ENCODE data around the gene IRAG1.

Gene IRAG1

DNA sequence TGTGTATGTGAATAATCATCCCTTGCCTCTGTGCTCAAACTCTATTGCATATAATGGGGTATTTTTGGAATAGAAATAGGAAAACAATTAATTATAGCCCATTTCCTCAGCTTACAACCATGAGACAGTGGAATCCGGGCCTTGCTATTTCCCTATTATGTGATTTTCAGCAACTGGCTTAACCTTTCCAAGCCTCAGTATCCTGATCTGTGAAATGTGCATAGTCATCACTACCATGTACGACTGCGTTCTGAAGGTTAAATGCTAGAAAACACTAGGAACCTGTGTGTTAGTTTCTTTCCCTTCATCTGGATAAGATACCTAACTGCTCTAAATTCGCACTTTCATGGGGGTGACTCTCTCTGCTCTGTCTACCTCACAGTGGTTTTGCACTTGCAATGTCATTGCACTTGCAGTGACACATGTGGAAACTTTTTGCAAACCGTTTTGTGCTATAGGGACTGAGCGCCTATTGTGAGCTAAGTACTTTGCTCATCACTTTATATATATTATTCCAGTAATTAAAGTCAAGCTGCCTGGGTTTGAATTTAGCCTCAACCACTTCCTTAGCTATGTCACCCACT is 48.3 kb downstream of the IRAG1 start:
- no peak for DNase-seq (ENCODE audit: low spot score)

Data from CD4-positive, alpha-beta T cell treated with Interleukin-2 at 100 ng/mL for 4 hours (primary cell).